Cardiac muscle cell (in vitro differentiated cells and primary cell): Measurements from ENCODE around the gene DLG2. TPM values are rescaled to one million over a fixed set of nuclear protein-coding genes. Genes with fewer than 3 reads are reported as not detected.

Experiments used
- DNase-seq, 2 donors: peaks; one replicate each; pipeline versions ENCODE4 v3.0.0 to v3.0.0-alpha.2; 2010 to 2017; ENCODE audit warnings: low read depth in 1 of 2, low spot score in 1 of 2
- H3K27ac ChIP-seq: fragments of 200-600 bp; sonication (generic); 2 replicates; pipeline ENCODE4 v1.5.1; 2016
- H3K27me3 ChIP-seq: fragments of 200-600 bp; sonication (generic); 2 replicates; pipeline ENCODE4 v1.6.0; 2016; ENCODE audit warnings: control low read depth
- H3K36me3 ChIP-seq: fragments of 200-600 bp; sonication (generic); 2 replicates; pipeline ENCODE4 v1.5.1; 2016; ENCODE audit warnings: control low read depth
- H3K4me1 ChIP-seq: fragments of 200-600 bp; sonication (generic); 2 replicates; pipeline ENCODE4 v1.8.1; 2017; ENCODE audit warnings: low read depth, mild to moderate bottlenecking, mixed run types
- H3K4me3 ChIP-seq: fragments of 200-600 bp; sonication (generic); 2 replicates; pipeline ENCODE4 v1.5.1; 2016; ENCODE audit warnings: mild to moderate bottlenecking
- H3K9me3 ChIP-seq: fragments of 200-600 bp; sonication (generic); 2 replicates; pipeline ENCODE4 v1.5.1; 2017; ENCODE audit warnings: low read depth, mild to moderate bottlenecking, control low read depth
- CTCF ChIP-seq: IDR thresholded peaks from 2 replicates; pipeline ENCODE4 v1.5.1; 2012; ENCODE audit warnings: low read depth, mild to moderate bottlenecking, low read length
- polyA plus RNA-seq: library from polyadenylated mRNA; unstranded; fragments of >200 nt; fragmentation: Nextera tagmentation; extraction: Ambion mirVana; gene quantifications from 2 replicates; pipeline ENCODE4 v1.2.1, GENCODE V29; 2016
- total RNA-seq: library from RNA; depleted of rRNA; stranded (reverse); fragments of >200 nt; gene quantifications from 2 replicates; pipeline ENCODE4 v1.2.3, GENCODE V29; 2016

DLG2 gene
- total and polyA plus RNA-seq, 2 experiments from 2014 or later: 3.5 to 15.9 TPM

GRCh38 chr11:84950569-84951270 is 676.4 kb downstream of the DLG2 start:
- no peak overlapping the region for H3K4me3 ChIP-seq
- DNase-seq: no peak
- no peaks in the 10 kb centered on the region for H3K27me3 ChIP-seq
- no peak for TF ChIP-seq CTCF
- H3K9me3 ChIP-seq: no peaks in the 10 kb centered on the region
- no peaks in the 10 kb centered on the region for H3K36me3 ChIP-seq
- H3K4me1 ChIP-seq: peaks cover 10% of the 10 kb centered on the region
- no peak overlapping the region for H3K27ac ChIP-seq

GRCh38 chr11:84947970-84948580 is 679.1 kb downstream of the DLG2 start:
- Histone ChIP-seq H3K4me3 (no peak overlapping the region), H3K27ac (peak overlapping the region; percentile 85), H3K27me3 (no peaks in the 10 kb centered on the region), H3K36me3 (no peaks in the 10 kb centered on the region), H3K4me1 (peaks cover 10% of the 10 kb centered on the region), H3K9me3 (no peaks in the 10 kb centered on the region)
- peak in 1 of 2 donors; percentile 50 for DNase-seq
- no peak for TF ChIP-seq CTCF

- H3K4me1 ChIP-seq: peaks cover 10% of the 10 kb centered on the region
- no peak overlapping the region for H3K4me3 ChIP-seq
- H3K27ac ChIP-seq: no peak overlapping the region
- no peak for DNase-seq
- no peak for TF ChIP-seq CTCF
- H3K9me3 ChIP-seq: no peaks in the 10 kb centered on the region
- H3K27me3 ChIP-seq: no peaks in the 10 kb centered on the region
- no peaks in the 10 kb centered on the region for H3K36me3 ChIP-seq
Measured at GRCh38 chr11:84947070-84947469, 680.1 kb downstream of the DLG2 start.

- TF ChIP-seq CTCF: no peak
- Histone ChIP-seq H3K27me3 (no peaks in the 10 kb centered on the region), H3K4me1 (no peaks in the 10 kb centered on the region), H3K36me3 (no peaks in the 10 kb centered on the region), H3K4me3 (no peak overlapping the region), H3K27ac (no peak overlapping the region), H3K9me3 (no peaks in the 10 kb centered on the region)
- DNase-seq: no peak
Measured at GRCh38 chr11:84930863-84931262, 696.3 kb downstream of the DLG2 start.

GRCh38 chr11:84929738-84930137 is 697.4 kb downstream of the DLG2 start:
- Histone ChIP-seq H3K27me3 (no peaks in the 10 kb centered on the region), H3K27ac (no peak overlapping the region), H3K9me3 (no peaks in the 10 kb centered on the region), H3K4me1 (peaks cover 2% of the 10 kb centered on the region), H3K36me3 (no peaks in the 10 kb centered on the region), H3K4me3 (no peak overlapping the region)
- DNase-seq: no peak
- TF ChIP-seq CTCF: no peak
